ENCODE results near the gene RPL35A.

Gene RPL35A

DNA sequence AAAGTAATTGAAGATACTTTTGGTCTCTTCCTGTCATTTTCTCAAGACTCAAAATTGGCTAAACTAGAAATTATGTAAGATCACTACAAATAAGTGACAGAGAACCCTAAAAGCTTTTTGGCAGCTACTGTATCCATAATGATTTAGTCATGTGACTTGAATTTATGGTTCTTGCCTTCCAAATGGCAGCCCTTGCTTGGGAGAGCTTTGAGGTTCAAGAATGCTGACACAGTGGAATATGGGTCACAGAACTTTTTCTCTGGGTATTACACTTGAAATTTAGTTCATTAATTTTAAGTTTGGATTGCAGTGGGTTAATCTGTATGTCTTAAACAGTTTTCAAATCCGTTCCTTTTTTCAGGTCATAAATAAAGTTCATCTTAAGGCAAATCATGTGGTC is 24.0 kb downstream of the RPL35A start:
- H3K4me3 ChIP-seq (ENCODE audit: insufficient read length, low read depth), result no peak overlapping the region
- no peak for TF ChIP-seq SUZ12 (IDR thresholded peaks at IDR 0.05; ENCODE audit: extremely low read depth, insufficient read depth, insufficient read length)
- no peak for TF ChIP-seq ZNF274 (IDR thresholded peaks at IDR 0.05; ENCODE audit: low read depth, low read length)
- TF ChIP-seq YY1 (IDR thresholded peaks at IDR 0.05; ENCODE audit: insufficient read depth, insufficient read length), result no peak
- no peak for DNase-seq (ENCODE audit: low read depth, low spot score)

DNA sequence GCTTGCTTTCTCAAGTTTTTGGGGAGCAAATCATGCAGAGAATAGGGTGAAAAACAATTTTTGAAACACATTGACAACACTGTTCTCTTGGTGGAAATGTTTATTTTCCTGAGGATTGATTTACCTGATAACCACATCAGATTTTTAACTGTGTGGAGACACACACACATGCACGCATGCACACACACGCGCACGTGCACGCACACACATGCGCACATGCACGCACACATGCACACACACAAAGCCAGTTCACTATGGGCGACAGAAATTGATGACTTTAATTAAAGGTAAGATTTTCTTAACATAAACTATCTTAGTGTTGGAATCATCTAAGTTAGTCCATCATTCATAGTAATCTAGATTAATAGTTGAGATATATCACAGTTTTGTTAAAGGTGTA is 25.3 kb downstream of the RPL35A start:
- no peak overlapping the region for H3K9ac ChIP-seq (ENCODE audit: insufficient read length, low read depth)
- no peaks in the 10 kb centered on the region for H3K27me3 ChIP-seq (ENCODE audit: insufficient read depth, insufficient read length)
- DNase-seq (ENCODE audit: low read depth, low spot score), result no peak
- no peak overlapping the region for H3K4me3 ChIP-seq (ENCODE audit: insufficient read length, low read depth)
- H3K9me3 ChIP-seq (ENCODE audit: insufficient read depth, low read length), result peaks cover 25% of the 10 kb centered on the region; the same call in 1 of the 2 replicates
- no peak for TF ChIP-seq ZNF274 (IDR thresholded peaks at IDR 0.05; ENCODE audit: low read depth, low read length)
- TF ChIP-seq SUZ12 (IDR thresholded peaks at IDR 0.05; ENCODE audit: extremely low read depth, insufficient read depth, insufficient read length), result no peak
- no peak for TF ChIP-seq YY1 (IDR thresholded peaks at IDR 0.05; ENCODE audit: insufficient read depth, insufficient read length)
- H3K4me1 ChIP-seq (ENCODE audit: insufficient read depth, insufficient read length), result no peaks in the 10 kb centered on the region
- H3K36me3 ChIP-seq (ENCODE audit: insufficient read depth, insufficient read length, low read length), result peaks cover 14% of the 10 kb centered on the region

More for the DNA sequence above, 24.0 kb downstream of the RPL35A start:
- H3K27me3 ChIP-seq (ENCODE audit: insufficient read depth, insufficient read length), result no peaks in the 10 kb centered on the region
- peaks cover 12% of the 10 kb centered on the region for H3K36me3 ChIP-seq (ENCODE audit: insufficient read depth, insufficient read length, low read length)
- peaks cover 33% of the 10 kb centered on the region; the same call in 1 of the 2 replicates for H3K9me3 ChIP-seq (ENCODE audit: insufficient read depth, low read length)
- H3K4me1 ChIP-seq (ENCODE audit: insufficient read depth, insufficient read length), result no peaks in the 10 kb centered on the region
- no peak overlapping the region for H3K9ac ChIP-seq (ENCODE audit: insufficient read length, low read depth)

DNA sequence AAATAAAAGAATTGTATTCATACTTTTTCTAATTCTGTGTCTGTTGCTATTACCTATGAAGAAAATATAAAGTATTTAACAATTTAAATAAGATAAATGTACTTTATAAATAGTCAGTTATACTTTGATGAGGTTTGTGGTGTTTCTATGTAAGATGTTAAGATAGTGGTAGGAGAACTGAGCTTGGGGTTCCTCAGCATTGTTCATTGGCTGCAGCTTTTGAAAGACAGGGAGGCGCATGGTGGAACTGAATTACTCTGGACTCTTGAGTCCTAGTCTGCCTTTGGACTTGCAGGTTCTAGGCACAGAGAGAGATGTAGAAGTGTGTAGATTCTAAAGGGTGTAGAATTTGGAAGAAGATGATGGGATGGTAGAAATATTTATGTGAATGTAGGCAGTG is 33.1 kb downstream of the RPL35A start:
- Histone ChIP-seq H3K9ac (ENCODE audit: insufficient read length, low read depth) (no peak overlapping the region), H3K27me3 (ENCODE audit: insufficient read depth, insufficient read length) (no peaks in the 10 kb centered on the region), H3K36me3 (ENCODE audit: insufficient read depth, insufficient read length, low read length) (peaks cover 3% of the 10 kb centered on the region), H3K4me3 (ENCODE audit: insufficient read length, low read depth) (no peak overlapping the region), H3K4me1 (ENCODE audit: insufficient read depth, insufficient read length) (no peaks in the 10 kb centered on the region), H3K9me3 (ENCODE audit: insufficient read depth, low read length) (no peaks in the 10 kb centered on the region)
- DNase-seq (ENCODE audit: low read depth, low spot score), result no peak
- TF ChIP-seq YY1 (IDR thresholded peaks at IDR 0.05; ENCODE audit: insufficient read depth, insufficient read length), result no peak
- no peak for TF ChIP-seq ZNF274 (IDR thresholded peaks at IDR 0.05; ENCODE audit: low read depth, low read length)
- TF ChIP-seq SUZ12 (IDR thresholded peaks at IDR 0.05; ENCODE audit: extremely low read depth, insufficient read depth, insufficient read length), result no peak

DNA sequence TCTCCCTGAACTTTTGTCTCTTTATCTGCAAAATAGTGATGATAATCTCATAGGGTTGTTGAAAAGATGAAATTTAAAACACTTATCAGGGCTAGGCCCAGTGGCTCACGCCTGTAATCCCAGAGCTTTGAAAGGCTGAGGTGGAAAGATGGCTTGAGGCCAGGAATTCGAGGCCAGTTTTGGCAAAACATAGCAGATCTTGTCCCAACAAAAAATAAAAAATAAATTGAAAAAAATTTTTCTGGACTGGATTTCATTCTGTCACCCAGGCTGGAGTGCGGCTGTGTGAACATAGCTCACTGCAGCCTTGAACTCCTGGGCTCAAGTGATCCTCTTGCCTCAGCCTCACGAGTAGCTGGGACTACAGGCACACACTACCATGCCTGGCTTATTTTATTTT is 39.7 kb downstream of the RPL35A start:
- Histone ChIP-seq H3K36me3 (ENCODE audit: insufficient read depth, insufficient read length, low read length) (peaks cover 10% of the 10 kb centered on the region), H3K4me1 (ENCODE audit: insufficient read depth, insufficient read length) (no peaks in the 10 kb centered on the region), H3K9ac (ENCODE audit: insufficient read length, low read depth) (no peak overlapping the region), H3K27me3 (ENCODE audit: insufficient read depth, insufficient read length) (no peaks in the 10 kb centered on the region), H3K9me3 (ENCODE audit: insufficient read depth, low read length) (no peaks in the 10 kb centered on the region), H3K4me3 (ENCODE audit: insufficient read length, low read depth) (no peak overlapping the region)
- TF ChIP-seq YY1 (IDR thresholded peaks at IDR 0.05; ENCODE audit: insufficient read depth, insufficient read length), result no peak
- TF ChIP-seq SUZ12 (IDR thresholded peaks at IDR 0.05; ENCODE audit: extremely low read depth, insufficient read depth, insufficient read length), result no peak
- TF ChIP-seq ZNF274 (IDR thresholded peaks at IDR 0.05; ENCODE audit: low read depth, low read length), result no peak
- no peak for DNase-seq (ENCODE audit: low read depth, low spot score)

DNA sequence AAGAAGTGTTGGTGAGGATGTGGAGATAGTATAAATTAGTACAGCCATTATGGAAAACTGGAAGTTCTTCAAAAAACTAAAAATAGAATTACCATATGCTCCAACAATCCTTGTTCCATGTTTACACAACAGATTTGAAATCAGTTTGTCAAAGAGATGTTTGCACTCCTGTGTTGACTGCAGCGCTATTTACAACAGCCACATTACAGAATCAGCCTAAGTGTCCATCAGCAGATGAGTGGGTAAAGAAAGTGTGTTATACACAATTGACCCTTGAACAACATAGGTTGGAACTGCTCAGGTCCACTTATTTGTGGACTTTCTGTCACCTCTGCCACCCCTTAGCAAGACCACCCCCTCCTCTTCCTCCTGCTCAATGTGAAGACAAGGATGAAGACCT is 44.7 kb downstream of the RPL35A start:
- no peak overlapping the region for H3K9ac ChIP-seq (ENCODE audit: insufficient read length, low read depth)
- no peaks in the 10 kb centered on the region for H3K4me1 ChIP-seq (ENCODE audit: insufficient read depth, insufficient read length)
- no peaks in the 10 kb centered on the region for H3K27me3 ChIP-seq (ENCODE audit: insufficient read depth, insufficient read length)
- no peak overlapping the region for H3K4me3 ChIP-seq (ENCODE audit: insufficient read length, low read depth)
- TF ChIP-seq ZNF274 (IDR thresholded peaks at IDR 0.05; ENCODE audit: low read depth, low read length), result no peak
- no peak for TF ChIP-seq YY1 (IDR thresholded peaks at IDR 0.05; ENCODE audit: insufficient read depth, insufficient read length)
- TF ChIP-seq SUZ12 (IDR thresholded peaks at IDR 0.05; ENCODE audit: extremely low read depth, insufficient read depth, insufficient read length), result no peak
- no peaks in the 10 kb centered on the region for H3K9me3 ChIP-seq (ENCODE audit: insufficient read depth, low read length)
- H3K36me3 ChIP-seq (ENCODE audit: insufficient read depth, insufficient read length, low read length), result peaks cover 15% of the 10 kb centered on the region
- DNase-seq (ENCODE audit: low read depth, low spot score), result no peak

DNA sequence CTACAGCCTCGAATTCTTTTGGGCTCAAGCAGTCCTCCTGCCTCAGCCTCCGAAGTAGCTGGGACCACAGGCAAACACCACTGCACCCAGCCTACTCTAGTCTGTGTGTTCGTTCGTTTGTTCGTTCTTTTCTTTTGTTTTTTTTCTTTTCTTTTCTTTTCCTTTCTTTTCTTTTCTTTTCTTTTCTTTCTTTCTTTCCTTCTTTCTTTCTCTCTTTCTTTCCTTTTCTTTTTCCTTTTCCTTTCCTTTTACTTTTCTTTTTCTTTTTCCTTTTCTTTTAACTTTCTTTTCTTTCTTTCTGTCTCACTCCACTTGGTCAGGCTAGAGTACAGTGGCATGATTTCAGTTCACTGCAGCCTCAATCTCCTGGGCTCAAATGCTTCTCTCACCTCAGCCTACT is 46.9 kb downstream of the RPL35A start:
- H3K27me3 ChIP-seq (ENCODE audit: insufficient read depth, insufficient read length), result no peaks in the 10 kb centered on the region
- H3K9me3 ChIP-seq (ENCODE audit: insufficient read depth, low read length), result no peaks in the 10 kb centered on the region
- H3K4me3 ChIP-seq (ENCODE audit: insufficient read length, low read depth), result no peak overlapping the region
- no peaks in the 10 kb centered on the region for H3K4me1 ChIP-seq (ENCODE audit: insufficient read depth, insufficient read length)
- TF ChIP-seq YY1 (IDR thresholded peaks at IDR 0.05; ENCODE audit: insufficient read depth, insufficient read length) (no peak), ZNF274 (IDR thresholded peaks at IDR 0.05; ENCODE audit: low read depth, low read length) (no peak), SUZ12 (IDR thresholded peaks at IDR 0.05; ENCODE audit: extremely low read depth, insufficient read depth, insufficient read length) (no peak)
- no peak for DNase-seq (ENCODE audit: low read depth, low spot score)
- no peak overlapping the region for H3K9ac ChIP-seq (ENCODE audit: insufficient read length, low read depth)
- H3K36me3 ChIP-seq (ENCODE audit: insufficient read depth, insufficient read length, low read length), result peaks cover 10% of the 10 kb centered on the region

DNA sequence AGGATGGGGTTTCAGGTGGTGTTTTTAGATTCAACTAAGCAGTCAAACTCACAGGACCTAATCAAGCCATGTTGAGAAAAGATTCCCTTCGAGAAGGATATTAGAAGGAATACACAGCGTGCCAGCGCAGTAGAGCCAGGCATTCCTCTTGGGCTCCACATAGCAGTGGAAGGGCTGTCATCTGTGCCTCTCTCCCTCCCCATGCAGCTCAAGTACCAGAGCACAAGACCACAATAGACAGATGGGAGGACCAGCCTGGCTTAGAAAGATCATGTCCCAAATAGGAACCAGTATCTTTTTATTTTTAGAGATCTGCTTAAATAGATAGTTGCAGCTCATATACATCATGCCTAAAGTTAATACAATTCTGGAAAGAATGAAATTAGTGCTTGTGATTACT is 47.9 kb downstream of the RPL35A start:
- Histone ChIP-seq H3K27me3 (ENCODE audit: insufficient read depth, insufficient read length) (no peaks in the 10 kb centered on the region), H3K36me3 (ENCODE audit: insufficient read depth, insufficient read length, low read length) (peaks cover 10% of the 10 kb centered on the region), H3K9me3 (ENCODE audit: insufficient read depth, low read length) (no peaks in the 10 kb centered on the region), H3K4me3 (ENCODE audit: insufficient read length, low read depth) (no peak overlapping the region), H3K4me1 (ENCODE audit: insufficient read depth, insufficient read length) (no peaks in the 10 kb centered on the region), H3K9ac (ENCODE audit: insufficient read length, low read depth) (no peak overlapping the region)
- no peak for TF ChIP-seq SUZ12 (IDR thresholded peaks at IDR 0.05; ENCODE audit: extremely low read depth, insufficient read depth, insufficient read length)
- no peak for TF ChIP-seq ZNF274 (IDR thresholded peaks at IDR 0.05; ENCODE audit: low read depth, low read length)
- no peak for TF ChIP-seq YY1 (IDR thresholded peaks at IDR 0.05; ENCODE audit: insufficient read depth, insufficient read length)
- no peak for DNase-seq (ENCODE audit: low read depth, low spot score)
